Measurements from ENCODE around the gene IL1B.

The IL1B gene

DNA sequence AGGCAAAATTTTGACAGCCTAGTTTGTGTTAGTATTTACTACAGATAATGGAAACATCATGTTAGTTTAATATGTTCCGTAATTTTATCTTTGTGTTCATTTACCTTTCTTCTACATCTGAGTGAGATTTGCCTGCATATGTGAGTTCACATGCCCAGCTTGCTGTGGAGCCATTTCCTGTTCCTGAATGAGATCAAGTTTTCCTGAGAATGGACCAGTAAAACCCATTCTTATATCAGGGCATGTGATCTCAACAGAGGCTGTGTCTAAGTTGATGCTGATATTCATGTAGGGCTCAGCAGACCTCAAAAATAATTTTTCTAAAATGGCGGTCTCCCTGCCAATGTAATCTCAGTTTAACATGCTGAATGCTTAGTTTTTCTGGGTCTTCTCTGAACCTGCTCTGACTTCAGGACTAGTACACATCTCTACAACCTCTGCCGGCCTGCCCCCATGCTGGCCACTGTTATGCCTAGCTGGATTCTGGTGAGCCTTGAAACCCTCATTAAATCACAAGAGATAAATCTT is 53.3 kb downstream of the IL1B start:
- DNase-seq (ENCODE audit: low read depth in 2 of 2) = no peak

GRCh38 chr2:112782234-112782799 is 54.3 kb downstream of the IL1B start:
- DNase-seq (ENCODE audit: low read depth in 2 of 2) = no peak

All from stimulated activated CD4-positive, alpha-beta T cell treated with anti-CD3 and anti-CD28 coated beads, Interleukin-12 subunit alpha, Interleukin-12 subunit beta, amount 100 ng/mL, for 24 hours (primary cell).